ENCODE results near the gene LYRM4.

- TF ChIP-seq CTCF (IDR thresholded peaks at IDR 0.05; ENCODE audit: insufficient read depth, low read length) = no peak
- TF ChIP-seq GABPA (IDR thresholded peaks at IDR 0.05; ENCODE audit: low read depth) = no peak
- TF ChIP-seq POLR2AphosphoS5 (IDR thresholded peaks at IDR 0.05; ENCODE audit: low read depth) = no peak
Observed at GRCh38 chr6:5191722-5192121, 69.0 kb downstream of the LYRM4 start.
